DMS79 (cell line): Measurements from ENCODE around the gene OR2C3.
"Not testable (repeated sequence)": the region's sequence is repeated elsewhere in the genome, so short reads cannot be mapped to it uniquely, and the experiment has no call there.

Experiments used
- DNase-seq: peaks from one replicate; lab custom pipeline; 2025; lab: John Stamatoyannopoulos, UW

The OR2C3 gene

GRCh38 chr1:247536340-247536739, at the start of gene OR2C3:
OR2C3 (minus strand) TSS chr1:247536440; CDS start chr1:247532511, 3,929 bp downstream.
- DNase-seq: no peak

- no peak for DNase-seq
Observed at GRCh38 chr1:247578946-247579460, 42.8 kb upstream of the OR2C3 start.

- no peak for DNase-seq
Observed at GRCh38 chr1:247576514-247576913, 40.3 kb upstream of the OR2C3 start.

GRCh38 chr1:247574664-247575063, 38.4 kb upstream of the OR2C3 start:
- DNase-seq: no peak

GRCh38 chr1:247574236-247574635, 38.0 kb upstream of the OR2C3 start:
- no peak for DNase-seq

GRCh38 chr1:247562198-247562597, 26.0 kb upstream of the OR2C3 start:
- no peak for DNase-seq

GRCh38 chr1:247561711-247562110, 25.5 kb upstream of the OR2C3 start:
- no peak for DNase-seq

GRCh38 chr1:247557926-247558674, 21.9 kb upstream of the OR2C3 start:
- no peak for DNase-seq

- no peak for DNase-seq
Observed at GRCh38 chr1:247552231-247552630, 16.0 kb upstream of the OR2C3 start.

GRCh38 chr1:247551721-247552120, 15.5 kb upstream of the OR2C3 start:
- DNase-seq: no peak

- DNase-seq: no peak
Observed at GRCh38 chr1:247548769-247549182, 12.5 kb upstream of the OR2C3 start, which contains the start of gene GCSAML. GCSAML (plus strand) TSS chr1:247549134; CDS start chr1:247549192, 58 bp downstream.

GRCh38 chr1:247548092-247548491, 11.9 kb upstream of the OR2C3 start:
- no peak for DNase-seq

- no peak for DNase-seq
Observed at GRCh38 chr1:247542811-247543210, 6.6 kb upstream of the OR2C3 start.

GRCh38 chr1:247540581-247540980, 4.3 kb upstream of the OR2C3 start:
- no peak for DNase-seq

GRCh38 chr1:247539215-247539614, 3.0 kb upstream of the OR2C3 start:
- no peak for DNase-seq

- no peak for DNase-seq
Observed at GRCh38 chr1:247538561-247538960, 2.3 kb upstream of the OR2C3 start.

GRCh38 chr1:247535402-247535801, 838 bp downstream of the OR2C3 start:
- DNase-seq: no peak

- DNase-seq: no peak
Observed at GRCh38 chr1:247531937-247532336, 4.3 kb downstream of the OR2C3 start.

- DNase-seq: no peak
Observed at GRCh38 chr1:247530785-247531184, 5.5 kb downstream of the OR2C3 start.

- no peak for DNase-seq
Observed at GRCh38 chr1:247529771-247530355, 6.4 kb downstream of the OR2C3 start.

GRCh38 chr1:247528812-247529474, 7.3 kb downstream of the OR2C3 start:
- no peak for DNase-seq

GRCh38 chr1:247521886-247522285, 14.4 kb downstream of the OR2C3 start:
- not testable (repeated sequence) for DNase-seq

GRCh38 chr1:247518613-247518891, 17.7 kb downstream of the OR2C3 start:
- no peak for DNase-seq
